ENCODE results near the gene CWC27.
A peak's percentile ranks its signal among the peaks of the same experiment; 100 is the strongest.

Gene CWC27

GRCh38 chr5:64980176-64980575 lies 211.4 kb downstream of the CWC27 start:
- no peak for DNase-seq (ENCODE audit: low read depth)

GRCh38 chr5:64987768-64988167 lies 219.0 kb downstream of the CWC27 start:
- no peak for DNase-seq (ENCODE audit: low read depth)

- no peak for DNase-seq (ENCODE audit: low read depth)
These were observed 240.5 kb downstream of the CWC27 start for GRCh38 chr5:65009207-65009606.

- no peak for DNase-seq (ENCODE audit: low read depth)
These were observed 242.1 kb downstream of the CWC27 start for GRCh38 chr5:65010841-65011240.

GRCh38 chr5:65012301-65012892 lies 243.7 kb downstream of the CWC27 start:
- no peak for DNase-seq (ENCODE audit: low read depth)

- DNase-seq (ENCODE audit: low read depth): no peak
These were observed 244.4 kb downstream of the CWC27 start for GRCh38 chr5:65013166-65013565.

- no peak for DNase-seq (ENCODE audit: low read depth)
These were observed 246.0 kb downstream of the CWC27 start for GRCh38 chr5:65014769-65015168.

- DNase-seq (ENCODE audit: low read depth): no peak
These were observed 247.0 kb downstream of the CWC27 start for GRCh38 chr5:65015767-65016166.

- no peak for DNase-seq (ENCODE audit: low read depth)
These were observed 248.9 kb downstream of the CWC27 start for GRCh38 chr5:65017636-65018035.

GRCh38 chr5:65018763-65019162 lies 250.0 kb downstream of the CWC27 start:
- no peak for DNase-seq (ENCODE audit: low read depth)

GRCh38 chr5:65020492-65020891 lies 251.8 kb downstream of the CWC27 start:
- no peak for DNase-seq (ENCODE audit: low read depth)

GRCh38 chr5:65021527-65022226 lies 252.9 kb downstream of the CWC27 start:
- DNase-seq (ENCODE audit: low read depth): no peak

GRCh38 chr5:65022932-65023331 lies 254.2 kb downstream of the CWC27 start:
- DNase-seq (ENCODE audit: low read depth): no peak

GRCh38 chr5:65024681-65025080 lies 256.0 kb downstream of the CWC27 start:
- DNase-seq (ENCODE audit: low read depth): no peak

- no peak for DNase-seq (ENCODE audit: low read depth)
These were observed 258.3 kb downstream of the CWC27 start for GRCh38 chr5:65026816-65027548.

- no peak for DNase-seq (ENCODE audit: low read depth)
These were observed 260.4 kb downstream of the CWC27 start for GRCh38 chr5:65029178-65029577.

GRCh38 chr5:65030056-65030455 lies 261.3 kb downstream of the CWC27 start:
- no peak for DNase-seq (ENCODE audit: low read depth)

- DNase-seq (ENCODE audit: low read depth): peak; percentile 71
These were observed 263.5 kb downstream of the CWC27 start for GRCh38 chr5:65032250-65032649.

- no peak for DNase-seq (ENCODE audit: low read depth)
These were observed 265.5 kb downstream of the CWC27 start for GRCh38 chr5:65034029-65034812.

GRCh38 chr5:65034813-65035209 lies 266.1 kb downstream of the CWC27 start:
- DNase-seq (ENCODE audit: low read depth): no peak

- peak; percentile 77 for DNase-seq (ENCODE audit: low read depth)
These were observed 266.8 kb downstream of the CWC27 start for GRCh38 chr5:65035211-65036206.
